GM12875 (cell line): ENCODE results near the gene CLIC3.

Source experiments
- H3K4me3 ChIP-seq: one replicate; pipeline ENCODE4 v1.5.1; 2011; ENCODE audit warnings: low read depth, low read length, control low read depth
- CTCF ChIP-seq: IDR thresholded peaks from 2 replicates; pipeline ENCODE4 v1.5.1; 2011; ENCODE audit warnings: low read depth, mild to moderate bottlenecking, control low read depth, inconsistent platforms, low read length, moderate library complexity, borderline replicate concordance; ENCODE audit not compliant: insufficient read depth

CLIC3 gene

GRCh38 chr9:136968333-136969127, 27.8 kb downstream of the CLIC3 start:
- no peak overlapping the region for H3K4me3 ChIP-seq
- no peak for TF ChIP-seq CTCF

- H3K4me3 ChIP-seq, result no peak overlapping the region
- no peak for TF ChIP-seq CTCF
Observed at GRCh38 chr9:136965771-136966484, 30.4 kb downstream of the CLIC3 start.

GRCh38 chr9:136964833-136965422, 31.4 kb downstream of the CLIC3 start:
- no peak for TF ChIP-seq CTCF
- H3K4me3 ChIP-seq, result no peak overlapping the region

GRCh38 chr9:136964171-136964689, 32.1 kb downstream of the CLIC3 start:
- H3K4me3 ChIP-seq, result no peak overlapping the region
- TF ChIP-seq CTCF, result no peak

GRCh38 chr9:136963751-136964150, 32.6 kb downstream of the CLIC3 start:
- no peak for TF ChIP-seq CTCF
- H3K4me3 ChIP-seq, result no peak overlapping the region

GRCh38 chr9:136963341-136963740, 33.0 kb downstream of the CLIC3 start:
- TF ChIP-seq CTCF, result no peak
- no peak overlapping the region for H3K4me3 ChIP-seq
